ENCODE results near the gene PRSS57. TPM values are rescaled to one million over a fixed set of nuclear protein-coding genes. Genes with fewer than 3 reads are reported as not detected.

PRSS57 gene
- polyA plus RNA-seq, 1 donor (not counting 4 experiments of a cell fraction or from before 2014, with no cell fraction given): not detected

DNA sequence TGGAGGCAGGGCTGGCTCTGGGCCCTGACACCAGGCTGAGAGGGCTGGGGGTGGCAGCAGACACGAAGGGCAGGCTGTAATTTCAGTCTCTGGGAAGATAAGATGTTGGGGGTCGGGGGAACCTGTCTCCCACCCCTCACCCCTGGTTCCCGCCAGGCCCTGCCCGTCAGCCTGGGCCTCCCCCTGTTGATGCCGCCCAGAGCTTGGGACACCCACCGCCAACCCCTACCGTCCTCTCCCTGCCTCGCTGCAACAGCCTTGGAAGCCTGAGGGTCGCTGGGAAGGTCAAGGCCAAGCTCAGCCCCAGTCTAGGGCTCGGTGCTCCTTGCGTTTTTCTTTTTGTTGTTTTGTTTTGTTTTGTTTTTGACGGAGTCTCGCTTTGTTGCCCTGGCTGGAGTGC lies 28.0 kb upstream of the PRSS57 start:
- Histone ChIP-seq H4K20me1 (ENCODE audit: control insufficient read depth, extremely low read depth, insufficient read depth, low read length) (no peaks in the 10 kb centered on the region), H3K36me3 (ENCODE audit: control insufficient read depth in 2 of 2, extremely low read depth in 1 of 2, insufficient read depth in 2 of 2, low read length in 2 of 2) (no peaks in the 10 kb centered on the region), H3K4me2 (ENCODE audit: control insufficient read depth, extremely low read depth, insufficient read depth, low read depth, low read length) (no peak overlapping the region), H3K4me1 (ENCODE audit: control insufficient read depth, extremely low read depth, insufficient read depth, low read length) (no peaks in the 10 kb centered on the region), H3K4me3 (ENCODE audit: control insufficient read depth in 2 of 3, extremely low read depth in 1 of 3, insufficient read depth in 2 of 3, low read depth in 1 of 3, low read length in 3 of 3) (no peak overlapping the region), H3K9me3 (ENCODE audit: control insufficient read depth, low read depth, low read length) (no peaks in the 10 kb centered on the region), H3K9ac (ENCODE audit: control insufficient read depth, extremely low read depth, insufficient read depth, low read length) (no peak overlapping the region), H3K9me1 (ENCODE audit: control insufficient read depth, extremely low read depth, insufficient read depth, low read length) (no peaks in the 10 kb centered on the region), H3K27ac (ENCODE audit: control insufficient read depth, insufficient read depth, low read length) (no peak overlapping the region), H3K27me3 (ENCODE audit: control insufficient read depth, extremely low read depth, insufficient read depth, low read length) (peaks cover 5% of the 10 kb centered on the region), H3K79me2 (ENCODE audit: control insufficient read depth, insufficient read depth, low read length) (no peaks in the 10 kb centered on the region), H2AFZ (ENCODE audit: control insufficient read depth, low read length) (no peak overlapping the region)
- no peak for FAIRE-seq
- DNase-seq (ENCODE audit: low read depth, low spot score): no peak
- dilution Hi-C loops (cut with MboI; ENCODE audit: extremely low pct_ligation_motif_present, low sequenced_read_pairs): no loop called here
- TF ChIP-seq CTCF (optimal IDR thresholded peaks at IDR 0.05 in 1 of 3, IDR thresholded peaks at IDR 0.05 in 1 of 3, conservative IDR thresholded peaks at IDR 0.05 in 1 of 3; ENCODE audit: extremely low read depth in 1 of 3, insufficient read depth in 2 of 3, low read length in 3 of 3) (no peak), EZH2 (IDR thresholded peaks at IDR 0.05; ENCODE audit: low read length) (no peak)

- no peak for FAIRE-seq
- Histone ChIP-seq H4K20me1 (ENCODE audit: control insufficient read depth, extremely low read depth, insufficient read depth, low read length) (no peaks in the 10 kb centered on the region), H3K36me3 (ENCODE audit: control insufficient read depth in 2 of 2, extremely low read depth in 1 of 2, insufficient read depth in 2 of 2, low read length in 2 of 2) (no peaks in the 10 kb centered on the region), H3K9me3 (ENCODE audit: control insufficient read depth, low read depth, low read length) (no peaks in the 10 kb centered on the region), H3K79me2 (ENCODE audit: control insufficient read depth, insufficient read depth, low read length) (no peaks in the 10 kb centered on the region), H3K9ac (ENCODE audit: control insufficient read depth, extremely low read depth, insufficient read depth, low read length) (no peak overlapping the region), H3K4me3 (ENCODE audit: control insufficient read depth in 2 of 3, extremely low read depth in 1 of 3, insufficient read depth in 2 of 3, low read depth in 1 of 3, low read length in 3 of 3) (no peak overlapping the region), H3K4me2 (ENCODE audit: control insufficient read depth, extremely low read depth, insufficient read depth, low read depth, low read length) (no peak overlapping the region), H3K4me1 (ENCODE audit: control insufficient read depth, extremely low read depth, insufficient read depth, low read length) (no peaks in the 10 kb centered on the region), H3K27me3 (ENCODE audit: control insufficient read depth, extremely low read depth, insufficient read depth, low read length) (peaks cover 7% of the 10 kb centered on the region), H3K9me1 (ENCODE audit: control insufficient read depth, extremely low read depth, insufficient read depth, low read length) (no peaks in the 10 kb centered on the region), H2AFZ (ENCODE audit: control insufficient read depth, low read length) (no peak overlapping the region), H3K27ac (ENCODE audit: control insufficient read depth, insufficient read depth, low read length) (no peak overlapping the region)
- TF ChIP-seq EZH2 (IDR thresholded peaks at IDR 0.05; ENCODE audit: low read length) (no peak), CTCF (optimal IDR thresholded peaks at IDR 0.05 in 1 of 3, IDR thresholded peaks at IDR 0.05 in 1 of 3, conservative IDR thresholded peaks at IDR 0.05 in 1 of 3; ENCODE audit: extremely low read depth in 1 of 3, insufficient read depth in 2 of 3, low read length in 3 of 3) (no peak)
- no peak for DNase-seq (ENCODE audit: low read depth, low spot score)
- dilution Hi-C loops (cut with MboI; ENCODE audit: extremely low pct_ligation_motif_present, low sequenced_read_pairs): no loop called here
Observed at GRCh38 chr19:722553-723101, 27.4 kb upstream of the PRSS57 start.

Measured in keratinocyte (primary cell).